Lung (tissue), 12 donors: ENCODE measurements around the gene KLHL29. TPM values are rescaled to one million over a fixed set of nuclear protein-coding genes. Genes with fewer than 3 reads are reported as not detected.
A peak's percentile ranks its signal among the peaks of the same experiment; 100 is the strongest.

Source experiments
- ATAC-seq: fragments of 200-7000 bp; cut with Tn5 transposase; one replicate; pipeline ENCODE4 v1.9.1; 2020; ENCODE audit warnings: moderate number of reproducible peaks; ENCODE audit not compliant: insufficient read depth, low FRiP score
- DNase-seq, 3 donors: peaks; one replicate each; pipeline ENCODE4 v3.0.0-alpha.2; 2013 to 2017
- H3K27ac ChIP-seq, 2 donors: one replicate each; pipeline ENCODE4 v1.5.1; 2013; ENCODE audit warnings: mild to moderate bottlenecking in 2 of 2, moderate library complexity in 2 of 2, control low read depth in 1 of 2, inconsistent platforms in 1 of 2, low read depth in 1 of 2, low read length in 1 of 2
- H3K27me3 ChIP-seq, 3 donors: one replicate each; pipeline ENCODE4 v1.5.1; 2013; ENCODE audit warnings: low read length in 2 of 3; ENCODE audit not compliant: control insufficient read depth in 3 of 3, insufficient read depth in 3 of 3
- H3K36me3 ChIP-seq, 4 donors: one replicate each; pipeline ENCODE4 v1.5.1; 2013; ENCODE audit warnings: low read length in 4 of 4, mild to moderate bottlenecking in 1 of 4, moderate library complexity in 1 of 4; ENCODE audit not compliant: control insufficient read depth in 4 of 4, insufficient read depth in 4 of 4
- H3K4me1 ChIP-seq, 5 donors: one replicate each; pipeline ENCODE4 v1.5.1; 2013; ENCODE audit warnings: low read length in 5 of 5, mild to moderate bottlenecking in 2 of 5, moderate library complexity in 1 of 5; ENCODE audit not compliant: control insufficient read depth in 5 of 5, insufficient read depth in 5 of 5
- H3K4me3 ChIP-seq: one replicate; pipeline ENCODE4 v1.5.1; 2013; ENCODE audit warnings: mild to moderate bottlenecking, control low read depth, moderate library complexity
- H3K9ac ChIP-seq, 2 donors: one replicate each; pipeline ENCODE4 v1.5.1; 2013; ENCODE audit warnings: low read length in 2 of 2, control low read depth in 1 of 2; ENCODE audit not compliant: insufficient read depth in 1 of 2
- H3K9me3 ChIP-seq, 4 donors: one replicate each; pipeline ENCODE4 v1.5.1; 2013; ENCODE audit warnings: low read length in 3 of 4, mild to moderate bottlenecking in 1 of 4, moderate library complexity in 1 of 4; ENCODE audit not compliant: control insufficient read depth in 4 of 4, insufficient read depth in 3 of 4
- WGBS, 2 donors: extraction: QIAGEN DNeasy Blood & Tissue Kit; methylation state at CpG; one replicate each; pipeline ENCODE4 v1.1.7; 2013; 5-methylcytosine and 5-hydroxymethylcytosine counted together
- polyA plus RNA-seq, 2 donors: library from polyadenylated mRNA; stranded (reverse); fragments of 200-250 nt; gene quantifications; one replicate each; pipeline ENCODE4 v1.2.1, GENCODE V29; 2013
- total RNA-seq, 2 donors: library from RNA; depleted of rRNA in 1 of 2; stranded (reverse); fragments of >200 nt in 1 of 2; gene quantifications; one replicate each; pipeline ENCODE4 v1.2.1, GENCODE V29; 2014 to 2021
- TF ChIP-seq, protein P1 (sequence below): IDR thresholded peaks from 2 replicates; pipeline ENCODE4 v1.5.1; 2012; ENCODE audit warnings: mild to moderate bottlenecking; ENCODE audit errors: control extremely low read depth, extremely low read depth
- donor health status: control.
- donor health status: control.
- donor health status: Bipolar disorder and iron deficiency.
- donor health status: healthy.
- donor health status: DM: yes; HTN: yes; CAD: no.

KLHL29 gene
- total and polyA plus RNA-seq, 4 donors: 2.7 to 16.2 (median 3.5) TPM

DNA sequence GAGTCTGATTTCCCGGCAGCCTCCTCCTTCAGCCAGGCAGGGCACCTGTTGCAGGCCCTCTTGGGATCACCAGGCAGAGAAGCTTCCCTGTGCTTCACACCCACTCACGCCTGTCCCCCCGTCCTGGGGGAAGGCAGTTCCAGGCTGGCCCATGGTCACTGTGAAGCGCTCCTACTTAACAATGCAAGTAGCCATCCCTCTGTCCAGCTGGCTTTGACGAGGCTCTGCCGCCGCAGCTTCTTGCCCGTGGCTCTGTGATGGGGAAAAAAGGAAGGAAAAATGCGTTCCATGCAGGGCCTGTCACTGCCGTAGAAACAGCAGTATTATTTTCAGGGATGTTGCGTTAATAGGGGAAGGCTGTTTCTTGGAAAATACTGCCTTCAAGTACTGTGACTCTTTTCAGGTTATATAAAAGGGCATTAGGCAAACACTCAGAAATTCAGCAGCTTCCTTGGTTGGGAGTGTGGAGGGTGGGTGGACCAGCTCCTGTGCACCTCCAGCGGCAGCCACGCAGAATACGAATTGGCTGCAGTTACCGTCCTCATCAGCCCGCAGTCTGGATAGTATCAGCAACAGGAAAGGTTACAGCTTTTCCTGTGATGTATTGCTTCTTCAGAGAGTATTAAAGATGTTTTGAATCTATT lies 232.3 kb downstream of the KLHL29 start:
- H3K4me1 ChIP-seq: peaks cover 0 to 39% (median 14%) of the 10 kb centered on the region in 5 donors
- peak overlapping the region in 1 of 2 donors; percentile 68 for H3K27ac ChIP-seq
- H3K9me3 ChIP-seq: peaks cover 0 to 1% (median 0%) of the 10 kb centered on the region in 4 donors
- H3K9ac ChIP-seq: no peak overlapping the region
- ATAC-seq (peak; percentile 74), DNase-seq (peak; percentile 81 to 91 (median 85))
- H3K4me3 ChIP-seq: no peak overlapping the region
- H3K36me3 ChIP-seq: no peaks in the 10 kb centered on the region
- TF ChIP-seq, protein P1, sequence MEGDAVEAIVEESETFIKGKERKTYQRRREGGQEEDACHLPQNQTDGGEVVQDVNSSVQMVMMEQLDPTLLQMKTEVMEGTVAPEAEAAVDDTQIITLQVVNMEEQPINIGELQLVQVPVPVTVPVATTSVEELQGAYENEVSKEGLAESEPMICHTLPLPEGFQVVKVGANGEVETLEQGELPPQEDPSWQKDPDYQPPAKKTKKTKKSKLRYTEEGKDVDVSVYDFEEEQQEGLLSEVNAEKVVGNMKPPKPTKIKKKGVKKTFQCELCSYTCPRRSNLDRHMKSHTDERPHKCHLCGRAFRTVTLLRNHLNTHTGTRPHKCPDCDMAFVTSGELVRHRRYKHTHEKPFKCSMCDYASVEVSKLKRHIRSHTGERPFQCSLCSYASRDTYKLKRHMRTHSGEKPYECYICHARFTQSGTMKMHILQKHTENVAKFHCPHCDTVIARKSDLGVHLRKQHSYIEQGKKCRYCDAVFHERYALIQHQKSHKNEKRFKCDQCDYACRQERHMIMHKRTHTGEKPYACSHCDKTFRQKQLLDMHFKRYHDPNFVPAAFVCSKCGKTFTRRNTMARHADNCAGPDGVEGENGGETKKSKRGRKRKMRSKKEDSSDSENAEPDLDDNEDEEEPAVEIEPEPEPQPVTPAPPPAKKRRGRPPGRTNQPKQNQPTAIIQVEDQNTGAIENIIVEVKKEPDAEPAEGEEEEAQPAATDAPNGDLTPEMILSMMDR: peak; percentile 1
- H3K27me3 ChIP-seq: no peaks in the 10 kb centered on the region
- WGBS, 2 donors: 47 to 68% methylated on average over 16 of the region's 16 CpGs

DNA sequence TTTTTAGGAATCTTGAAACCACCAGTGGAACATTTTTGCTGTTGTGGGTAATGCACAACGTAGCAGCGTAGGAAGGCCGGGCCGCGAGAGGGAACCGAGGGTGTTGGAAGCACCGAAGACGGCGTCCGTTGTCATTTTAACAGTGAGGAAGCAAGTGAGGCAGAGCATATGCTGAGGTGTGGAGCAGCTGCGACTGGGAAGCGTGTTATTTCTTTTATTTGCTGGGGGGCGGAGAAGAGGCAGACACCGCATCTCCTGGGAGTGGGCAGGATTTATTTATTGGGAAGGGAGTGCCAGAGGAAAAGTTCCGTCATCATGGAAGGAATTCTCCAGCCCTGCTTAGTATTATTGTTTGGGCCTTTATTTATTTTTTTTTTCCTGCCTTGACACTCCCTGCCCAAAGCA lies 232.8 kb downstream of the KLHL29 start:
- 64 to 68% methylated on average over 15 of the region's 15 CpGs for WGBS, 2 donors
- no peaks in the 10 kb centered on the region for H3K27me3 ChIP-seq
- H3K4me3 ChIP-seq: no peak overlapping the region
- TF ChIP-seq, protein P1: no peak
- H3K27ac ChIP-seq: no peak overlapping the region
- DNase-seq (no peak), ATAC-seq (no peak)
- H3K36me3 ChIP-seq: no peaks in the 10 kb centered on the region
- no peaks in the 10 kb centered on the region for H3K9me3 ChIP-seq
- no peak overlapping the region for H3K9ac ChIP-seq
- H3K4me1 ChIP-seq: peaks cover 0 to 39% (median 14%) of the 10 kb centered on the region in 5 donors

DNA sequence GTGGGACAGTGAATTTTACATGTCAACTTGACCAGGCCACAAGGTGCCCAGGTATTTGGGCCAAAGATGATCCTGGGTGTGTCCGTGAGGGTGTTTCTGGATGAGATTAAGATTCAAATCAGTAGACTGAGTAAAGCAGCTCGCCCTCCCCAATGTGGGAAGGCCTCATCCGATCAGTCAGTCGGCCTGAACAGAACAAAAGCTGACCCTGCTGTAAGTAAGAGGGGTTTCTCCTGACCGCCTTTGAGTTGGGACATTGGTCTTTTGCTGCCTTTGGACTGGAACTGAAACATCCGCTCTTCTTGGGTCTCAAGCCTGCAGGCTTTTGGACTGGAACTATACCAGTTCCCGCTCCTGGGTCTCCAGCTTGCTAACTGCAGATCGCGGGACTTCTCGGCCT lies 233.3 kb downstream of the KLHL29 start:
- DNase-seq: no peak
- Histone ChIP-seq H3K27me3 (no peaks in the 10 kb centered on the region), H3K27ac (peak overlapping the region in 1 of 2 donors; percentile 32)

More for the DNA sequence above, 233.3 kb downstream of the KLHL29 start:
- H3K9ac ChIP-seq: no peak overlapping the region
- no peak overlapping the region for H3K4me3 ChIP-seq
- H3K36me3 ChIP-seq: no peaks in the 10 kb centered on the region
- H3K9me3 ChIP-seq: no peaks in the 10 kb centered on the region
- peaks cover 0 to 39% (median 14%) of the 10 kb centered on the region in 5 donors for H3K4me1 ChIP-seq
- TF ChIP-seq, protein P1: no peak
- no peak for ATAC-seq
- 95 to 97% methylated on average over 10 of the region's 10 CpGs for WGBS, 2 donors
